NB4 (cell line): Measurements from ENCODE around the gene UBE2C.

Experiments
- MYC ChIP-seq: IDR thresholded peaks from 2 replicates; pipeline ENCODE4 v1.6.1; 2011; ENCODE audit warnings: low read depth, low read length
- POLR2A ChIP-seq: IDR thresholded peaks from 2 replicates; pipeline ENCODE4 v1.6.1; 2011; ENCODE audit warnings: mild to moderate bottlenecking; ENCODE audit not compliant: insufficient read length; ENCODE audit errors: extremely low read depth
- TF ChIP-seq, protein P1 (sequence below): IDR thresholded peaks from one replicate; pipeline ENCODE4 v1.5.1; 2012; ENCODE audit warnings: low read depth, low read length
- TF ChIP-seq, protein P2 (sequence below): IDR thresholded peaks from 2 replicates; pipeline ENCODE4 v1.6.1; 2011; ENCODE audit warnings: low read depth, low read length

GRCh38 chr20:45812157-45813005 lies at the start of gene UBE2C:
- TF ChIP-seq POLR2A (no peak), MYC (peak; percentile 36; the same call in 1 of the 2 replicates)
- TF ChIP-seq, protein P1, sequence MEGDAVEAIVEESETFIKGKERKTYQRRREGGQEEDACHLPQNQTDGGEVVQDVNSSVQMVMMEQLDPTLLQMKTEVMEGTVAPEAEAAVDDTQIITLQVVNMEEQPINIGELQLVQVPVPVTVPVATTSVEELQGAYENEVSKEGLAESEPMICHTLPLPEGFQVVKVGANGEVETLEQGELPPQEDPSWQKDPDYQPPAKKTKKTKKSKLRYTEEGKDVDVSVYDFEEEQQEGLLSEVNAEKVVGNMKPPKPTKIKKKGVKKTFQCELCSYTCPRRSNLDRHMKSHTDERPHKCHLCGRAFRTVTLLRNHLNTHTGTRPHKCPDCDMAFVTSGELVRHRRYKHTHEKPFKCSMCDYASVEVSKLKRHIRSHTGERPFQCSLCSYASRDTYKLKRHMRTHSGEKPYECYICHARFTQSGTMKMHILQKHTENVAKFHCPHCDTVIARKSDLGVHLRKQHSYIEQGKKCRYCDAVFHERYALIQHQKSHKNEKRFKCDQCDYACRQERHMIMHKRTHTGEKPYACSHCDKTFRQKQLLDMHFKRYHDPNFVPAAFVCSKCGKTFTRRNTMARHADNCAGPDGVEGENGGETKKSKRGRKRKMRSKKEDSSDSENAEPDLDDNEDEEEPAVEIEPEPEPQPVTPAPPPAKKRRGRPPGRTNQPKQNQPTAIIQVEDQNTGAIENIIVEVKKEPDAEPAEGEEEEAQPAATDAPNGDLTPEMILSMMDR: no peak
- TF ChIP-seq, protein P2, sequence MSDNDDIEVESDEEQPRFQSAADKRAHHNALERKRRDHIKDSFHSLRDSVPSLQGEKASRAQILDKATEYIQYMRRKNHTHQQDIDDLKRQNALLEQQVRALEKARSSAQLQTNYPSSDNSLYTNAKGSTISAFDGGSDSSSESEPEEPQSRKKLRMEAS: peak; percentile 78
